Dendritic cell treated with granulocyte-macrophage colony-stimulating factor and Interleukin-4, amounts not matched to agents 40 ng/mL and 50 ng/mL, for 4 days (primary cell): ENCODE data around the gene AFF3.

Source experiments
- H3K27ac Mint-ChIP-seq: one replicate; pipeline ENCODE4 v1.8.0; 2022; ENCODE audit warnings: mild to moderate bottlenecking, mixed read lengths
- H3K27me3 Mint-ChIP-seq: one replicate; pipeline ENCODE4 v1.8.0; 2022; ENCODE audit warnings: mild to moderate bottlenecking, mixed read lengths
- H3K36me3 Mint-ChIP-seq: one replicate; pipeline ENCODE4 v1.8.0; 2022; ENCODE audit warnings: low read depth, mixed read lengths
- H3K4me1 Mint-ChIP-seq: one replicate; pipeline ENCODE4 v1.8.0; 2022; ENCODE audit warnings: low read depth, mixed read lengths
- H3K4me3 Mint-ChIP-seq: one replicate; pipeline ENCODE4 v1.8.0; 2022; ENCODE audit warnings: mild to moderate bottlenecking, moderate library complexity, mixed read lengths
- H3K9me3 Mint-ChIP-seq: one replicate; pipeline ENCODE4 v1.8.0; 2022; ENCODE audit warnings: mixed read lengths
- intact Hi-C: fragments of 100-400 bp; cut with micrococcal nuclease; formaldehyde crosslinking; loops from one replicate; pipeline ENCODE4 v1.15.0; 2022

Gene AFF3

GRCh38 chr2:100042562-100042961 lies 99.8 kb downstream of the AFF3 start:
- Mint-ChIP-seq H3K9me3 (no peaks in the 10 kb centered on the region), H3K27me3 (peaks cover 2% of the 10 kb centered on the region), H3K27ac (no peak overlapping the region), H3K36me3 (no peaks in the 10 kb centered on the region), H3K4me1 (peaks cover 12% of the 10 kb centered on the region), H3K4me3 (no peak overlapping the region)
- intact Hi-C loops: no loop called here

GRCh38 chr2:100041946-100042345 lies 100.4 kb downstream of the AFF3 start:
- Mint-ChIP-seq H3K4me1 (peaks cover 12% of the 10 kb centered on the region), H3K4me3 (no peak overlapping the region), H3K36me3 (no peaks in the 10 kb centered on the region), H3K27me3 (peaks cover 2% of the 10 kb centered on the region), H3K27ac (no peak overlapping the region), H3K9me3 (no peaks in the 10 kb centered on the region)
- intact Hi-C loops: no loop called here

- intact Hi-C loops: no loop called here
- Mint-ChIP-seq H3K4me1 (peaks cover 12% of the 10 kb centered on the region), H3K9me3 (no peaks in the 10 kb centered on the region), H3K36me3 (no peaks in the 10 kb centered on the region), H3K27me3 (peaks cover 2% of the 10 kb centered on the region), H3K27ac (no peak overlapping the region), H3K4me3 (no peak overlapping the region)
These were observed 101.0 kb downstream of the AFF3 start for GRCh38 chr2:100041385-100041784.

DNA sequence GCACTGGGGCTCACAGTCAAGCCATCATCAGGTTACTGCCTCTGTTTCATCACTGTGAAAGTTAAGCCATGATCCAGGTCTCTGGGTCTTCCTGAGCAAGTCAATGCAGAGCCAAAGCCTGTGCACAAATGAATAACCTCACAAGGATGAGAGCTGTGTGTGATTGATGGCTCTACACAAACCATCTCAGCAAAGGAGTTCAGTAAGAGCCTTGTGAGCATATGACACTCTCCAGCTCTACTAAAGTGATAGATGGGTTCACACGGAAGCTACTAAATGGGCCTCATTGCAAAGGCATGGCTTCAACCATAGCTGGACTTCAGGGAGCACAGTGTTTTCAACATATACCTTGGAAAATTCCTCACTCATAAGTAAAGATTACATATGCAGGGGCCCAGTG lies 101.5 kb downstream of the AFF3 start:
- Mint-ChIP-seq H3K9me3 (no peaks in the 10 kb centered on the region), H3K4me1 (peaks cover 12% of the 10 kb centered on the region), H3K27ac (no peak overlapping the region), H3K27me3 (peaks cover 2% of the 10 kb centered on the region), H3K4me3 (no peak overlapping the region), H3K36me3 (no peaks in the 10 kb centered on the region)
- intact Hi-C loops: no loop called here

GRCh38 chr2:100039291-100039980 lies 103.0 kb downstream of the AFF3 start:
- H3K4me3 Mint-ChIP-seq: no peak overlapping the region
- H3K4me1 Mint-ChIP-seq: peaks cover 12% of the 10 kb centered on the region
- H3K27me3 Mint-ChIP-seq: peaks cover 2% of the 10 kb centered on the region
- H3K27ac Mint-ChIP-seq: no peak overlapping the region
- no peaks in the 10 kb centered on the region for H3K36me3 Mint-ChIP-seq
- intact Hi-C loops: no loop called here
- no peaks in the 10 kb centered on the region for H3K9me3 Mint-ChIP-seq

GRCh38 chr2:100038011-100038410 lies 104.4 kb downstream of the AFF3 start:
- Mint-ChIP-seq H3K4me1 (peaks cover 12% of the 10 kb centered on the region), H3K4me3 (no peak overlapping the region), H3K36me3 (no peaks in the 10 kb centered on the region), H3K27ac (no peak overlapping the region), H3K9me3 (no peaks in the 10 kb centered on the region), H3K27me3 (peaks cover 2% of the 10 kb centered on the region)
- intact Hi-C loops: no loop called here

DNA sequence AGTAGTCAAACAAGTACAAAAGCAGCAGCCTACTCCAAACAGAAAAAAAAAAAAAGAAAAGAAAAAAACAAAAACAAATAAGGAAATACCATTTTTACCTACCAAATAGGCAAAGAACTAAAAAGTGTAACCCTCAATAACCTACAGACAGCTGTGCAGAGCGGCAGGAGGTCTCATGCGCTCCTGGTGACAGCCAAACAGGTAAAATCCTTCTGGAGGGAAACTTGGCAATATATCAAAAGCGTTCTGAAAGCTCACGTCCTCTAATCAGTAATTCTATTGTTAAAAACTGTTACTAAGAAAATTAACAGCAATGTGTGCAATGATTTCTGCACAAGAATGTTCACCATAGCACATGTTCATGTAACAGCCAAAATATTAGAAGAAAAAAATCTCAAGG lies 105.6 kb downstream of the AFF3 start:
- H3K27ac Mint-ChIP-seq: no peak overlapping the region
- H3K4me1 Mint-ChIP-seq: peaks cover 12% of the 10 kb centered on the region
- H3K4me3 Mint-ChIP-seq: no peak overlapping the region
- no peaks in the 10 kb centered on the region for H3K36me3 Mint-ChIP-seq
- peaks cover 2% of the 10 kb centered on the region for H3K27me3 Mint-ChIP-seq
- no peaks in the 10 kb centered on the region for H3K9me3 Mint-ChIP-seq
- intact Hi-C loops: no loop called here

DNA sequence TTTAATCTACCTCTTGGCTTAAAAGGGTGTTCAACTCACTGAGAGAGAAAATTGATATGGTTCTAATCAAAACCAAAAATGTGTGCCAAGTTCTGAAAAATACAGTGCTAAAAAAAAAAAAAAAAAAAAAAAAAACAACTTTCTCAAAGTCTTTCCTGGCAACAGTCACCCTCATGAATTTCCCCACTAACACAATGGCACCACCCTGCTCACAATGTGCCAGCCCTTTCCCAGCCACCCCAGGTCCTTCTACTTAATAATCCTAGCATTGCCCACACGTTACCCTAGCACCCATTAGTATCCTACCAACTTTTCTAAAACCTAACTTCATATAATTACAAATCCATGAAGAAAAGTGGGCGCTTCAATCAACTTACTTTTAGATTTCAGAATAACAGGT lies 106.4 kb downstream of the AFF3 start:
- Mint-ChIP-seq H3K27ac (no peak overlapping the region), H3K27me3 (peaks cover 2% of the 10 kb centered on the region), H3K4me1 (peaks cover 12% of the 10 kb centered on the region), H3K4me3 (no peak overlapping the region), H3K9me3 (no peaks in the 10 kb centered on the region), H3K36me3 (no peaks in the 10 kb centered on the region)
- intact Hi-C loops: no loop called here

DNA sequence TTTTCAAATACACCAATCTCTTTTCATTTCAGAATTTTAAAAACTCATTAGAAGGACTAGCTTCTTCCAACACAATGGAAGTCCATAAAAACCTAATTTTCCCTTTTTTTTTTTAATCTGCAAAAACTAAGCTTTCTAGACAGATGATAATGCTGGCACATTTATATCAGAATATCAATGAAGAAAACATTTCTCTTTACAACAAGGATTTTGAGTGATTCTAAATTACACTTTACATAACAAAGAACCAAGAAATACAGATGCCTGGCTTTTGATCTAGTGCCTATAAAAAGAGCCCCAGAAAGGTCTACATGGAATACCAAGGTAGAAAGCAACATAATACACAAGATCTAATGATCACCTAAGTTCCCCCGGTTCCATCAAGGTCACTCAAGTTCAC lies 108.0 kb downstream of the AFF3 start:
- peaks cover 5% of the 10 kb centered on the region for H3K4me1 Mint-ChIP-seq
- no peaks in the 10 kb centered on the region for H3K36me3 Mint-ChIP-seq
- intact Hi-C loops: no loop called here
- no peak overlapping the region for H3K4me3 Mint-ChIP-seq
- H3K27ac Mint-ChIP-seq: no peak overlapping the region
- H3K9me3 Mint-ChIP-seq: no peaks in the 10 kb centered on the region
- no peaks in the 10 kb centered on the region for H3K27me3 Mint-ChIP-seq

DNA sequence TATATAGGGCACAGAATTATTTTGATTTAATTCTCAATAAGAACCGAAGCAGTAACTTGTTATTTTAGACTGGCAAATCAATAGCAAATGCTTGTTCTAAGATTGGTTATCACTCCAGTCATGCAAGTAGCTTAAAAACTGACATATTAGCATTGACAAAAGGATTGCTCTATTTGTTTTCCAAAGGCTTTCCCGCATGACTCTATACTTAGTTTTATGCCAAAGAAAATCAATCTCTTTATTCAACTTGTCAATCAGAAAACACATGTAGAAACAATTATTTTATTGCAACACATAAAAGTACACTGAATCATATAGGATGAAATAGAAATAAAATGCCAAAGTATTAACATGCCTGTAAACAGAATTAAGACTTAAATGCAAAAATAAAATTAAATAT lies 108.4 kb downstream of the AFF3 start:
- H3K36me3 Mint-ChIP-seq: no peaks in the 10 kb centered on the region
- peaks cover under 1% of the 10 kb centered on the region for H3K4me1 Mint-ChIP-seq
- H3K9me3 Mint-ChIP-seq: no peaks in the 10 kb centered on the region
- H3K27ac Mint-ChIP-seq: no peak overlapping the region
- intact Hi-C loops: no loop called here
- no peak overlapping the region for H3K4me3 Mint-ChIP-seq
- no peaks in the 10 kb centered on the region for H3K27me3 Mint-ChIP-seq

DNA sequence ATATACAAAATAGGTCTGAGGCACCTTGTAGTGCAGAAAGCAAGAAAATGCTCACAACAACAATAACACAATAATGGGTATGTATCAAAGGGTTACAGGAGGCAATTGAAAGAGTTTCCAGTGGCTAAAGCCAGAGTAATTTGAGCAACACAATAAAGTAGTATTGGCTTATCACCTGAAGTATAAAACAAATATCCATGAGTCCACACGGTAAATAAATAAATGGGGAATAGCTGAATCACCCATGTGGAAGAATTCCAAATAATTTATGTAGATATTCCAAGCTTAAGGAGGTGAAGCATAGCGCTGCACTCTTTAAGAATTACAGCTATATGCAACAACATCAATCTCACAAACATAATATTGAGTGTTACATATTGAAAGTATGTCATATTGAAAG lies 110.8 kb downstream of the AFF3 start:
- H3K27me3 Mint-ChIP-seq: no peaks in the 10 kb centered on the region
- H3K9me3 Mint-ChIP-seq: no peaks in the 10 kb centered on the region
- H3K36me3 Mint-ChIP-seq: no peaks in the 10 kb centered on the region
- intact Hi-C loops: no loop called here
- peaks cover 7% of the 10 kb centered on the region for H3K4me1 Mint-ChIP-seq
- H3K4me3 Mint-ChIP-seq: no peak overlapping the region
- no peak overlapping the region for H3K27ac Mint-ChIP-seq

GRCh38 chr2:100029460-100029859 lies 112.9 kb downstream of the AFF3 start:
- Mint-ChIP-seq H3K27ac (no peak overlapping the region), H3K4me1 (peaks cover 7% of the 10 kb centered on the region), H3K27me3 (no peaks in the 10 kb centered on the region), H3K4me3 (no peak overlapping the region), H3K9me3 (no peaks in the 10 kb centered on the region), H3K36me3 (no peaks in the 10 kb centered on the region)
- intact Hi-C loops: no loop called here

DNA sequence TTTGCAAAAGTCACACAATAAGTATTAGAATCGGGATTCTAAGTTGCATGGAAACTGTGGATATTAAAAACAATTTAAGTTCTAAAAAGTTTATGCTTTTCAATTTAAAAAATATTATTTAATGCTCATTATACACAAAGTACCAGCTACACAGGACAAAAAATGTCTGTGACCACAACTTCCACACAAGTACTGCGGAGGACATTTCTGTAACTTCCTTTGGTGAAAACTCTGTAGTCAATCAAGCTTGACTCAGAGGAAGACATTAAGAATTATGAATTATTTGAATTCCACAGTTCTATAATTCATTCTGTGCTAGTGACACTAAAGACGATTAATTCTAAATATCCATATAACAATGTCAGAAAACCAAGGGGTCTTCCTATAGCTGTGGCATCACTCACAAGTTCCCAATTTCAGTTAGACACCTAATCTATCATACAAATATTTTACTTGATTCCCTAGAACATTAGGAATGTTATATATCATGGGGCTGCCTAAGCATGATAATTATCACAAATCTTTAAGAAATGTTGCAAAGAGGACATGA lies 120.5 kb downstream of the AFF3 start:
- Mint-ChIP-seq H3K9me3 (no peaks in the 10 kb centered on the region), H3K27ac (no peak overlapping the region), H3K4me3 (no peak overlapping the region), H3K4me1 (peaks cover 25% of the 10 kb centered on the region), H3K36me3 (no peaks in the 10 kb centered on the region), H3K27me3 (no peaks in the 10 kb centered on the region)
- intact Hi-C loops: no loop called here

GRCh38 chr2:100019499-100019898 lies 122.9 kb downstream of the AFF3 start:
- peaks cover 25% of the 10 kb centered on the region for H3K4me1 Mint-ChIP-seq
- no peaks in the 10 kb centered on the region for H3K27me3 Mint-ChIP-seq
- H3K27ac Mint-ChIP-seq: no peak overlapping the region
- no peaks in the 10 kb centered on the region for H3K9me3 Mint-ChIP-seq
- no peak overlapping the region for H3K4me3 Mint-ChIP-seq
- intact Hi-C loops: no loop called here
- H3K36me3 Mint-ChIP-seq: no peaks in the 10 kb centered on the region
